GM06990 (cell line): ENCODE results near the gene PACRG.

Source experiments
- DNase-seq: peaks from one replicate; pipeline ENCODE4 v3.0.0-alpha.2; 2011; ENCODE audit not compliant: insufficient read length; ENCODE audit errors: extremely low read depth
- H3K27me3 ChIP-seq: replicated peaks from 2 replicates; pipeline ENCODE4 v1.6.0; 2011; ENCODE audit warnings: low read length; ENCODE audit not compliant: control insufficient read depth, insufficient read depth
- H3K36me3 ChIP-seq: 2 replicates; pipeline ENCODE4 v1.5.1; 2011; ENCODE audit warnings: low read length; ENCODE audit not compliant: control insufficient read depth, insufficient read depth
- H3K4me3 ChIP-seq: replicated peaks from 2 replicates; pipeline ENCODE4 v1.5.1; 2011; ENCODE audit warnings: low read depth, mild to moderate bottlenecking, control low read depth, low read length
- CTCF ChIP-seq: IDR thresholded peaks from 2 replicates; pipeline ENCODE4 v1.5.1; 2011; ENCODE audit warnings: low read length, control low read depth, mild to moderate bottlenecking, inconsistent platforms; ENCODE audit not compliant: insufficient read depth, poor library complexity, severe bottlenecking

PACRG gene

GRCh38 chr6:163230901-163231300 is 503.1 kb downstream of the PACRG start:
- Histone ChIP-seq H3K27me3 (no peaks in the 10 kb centered on the region), H3K36me3 (no peaks in the 10 kb centered on the region), H3K4me3 (no peak overlapping the region)
- DNase-seq: no peak
- TF ChIP-seq CTCF: no peak

GRCh38 chr6:163231356-163232014 is 503.7 kb downstream of the PACRG start:
- no peak for DNase-seq
- Histone ChIP-seq H3K27me3 (no peaks in the 10 kb centered on the region), H3K36me3 (no peaks in the 10 kb centered on the region), H3K4me3 (no peak overlapping the region)
- no peak for TF ChIP-seq CTCF

GRCh38 chr6:163232015-163232523 is 504.3 kb downstream of the PACRG start:
- Histone ChIP-seq H3K36me3 (no peaks in the 10 kb centered on the region), H3K4me3 (no peak overlapping the region), H3K27me3 (no peaks in the 10 kb centered on the region)
- no peak for DNase-seq
- TF ChIP-seq CTCF: no peak

- TF ChIP-seq CTCF: no peak
- Histone ChIP-seq H3K4me3 (no peak overlapping the region), H3K27me3 (no peaks in the 10 kb centered on the region), H3K36me3 (no peaks in the 10 kb centered on the region)
- no peak for DNase-seq
Observed at GRCh38 chr6:163232649-163233048, 504.9 kb downstream of the PACRG start.

GRCh38 chr6:163237110-163237509 is 509.3 kb downstream of the PACRG start:
- no peak for DNase-seq
- H3K4me3 ChIP-seq: no peak overlapping the region
- no peaks in the 10 kb centered on the region for H3K36me3 ChIP-seq
- no peak for TF ChIP-seq CTCF
- no peaks in the 10 kb centered on the region for H3K27me3 ChIP-seq
